DOHH2 (cell line): ENCODE data around the gene ITLN1.

Experiments
- H3F3A ChIP-seq: fragments of 200-600 bp; sonication (generic), shearing (Covaris generic); 2 replicates; pipeline ENCODE4 v1.6.0; 2016; ENCODE audit warnings: antibody characterized with exemption, mild to moderate bottlenecking; ENCODE audit not compliant: control insufficient read depth, insufficient read depth
- H3K27ac ChIP-seq: fragments of 200-600 bp; sonication (generic); 2 replicates; pipeline ENCODE4 v1.5.1; 2014; ENCODE audit warnings: low read depth, mild to moderate bottlenecking, low read length, moderate library complexity
- H3K27me3 ChIP-seq: fragments of 200-600 bp; sonication (generic); 2 replicates; pipeline ENCODE4 v1.6.1; 2014; ENCODE audit warnings: mild to moderate bottlenecking, low read length, mixed read lengths; ENCODE audit not compliant: control insufficient read depth
- H3K36me3 ChIP-seq: fragments of 200-600 bp; sonication (generic); 2 replicates; pipeline ENCODE4 v1.6.1; 2014; ENCODE audit warnings: mild to moderate bottlenecking, low read length, moderate library complexity, mixed read lengths; ENCODE audit not compliant: control insufficient read depth
- H3K4me1 ChIP-seq: fragments of 200-600 bp; sonication (generic); 2 replicates; pipeline ENCODE4 v1.6.1; 2014; ENCODE audit warnings: mild to moderate bottlenecking, low read length, mixed read lengths; ENCODE audit not compliant: control insufficient read depth
- H3K4me2 ChIP-seq: fragments of 200-600 bp; sonication (generic); 2 replicates; pipeline ENCODE4 v1.6.0; 2014; ENCODE audit warnings: mild to moderate bottlenecking, low read length, moderate library complexity
- H3K4me3 ChIP-seq: fragments of 200-600 bp; sonication (generic); 2 replicates; pipeline ENCODE4 v1.5.1; 2014; ENCODE audit warnings: mild to moderate bottlenecking, low read length, mixed read lengths
- H3K79me2 ChIP-seq: fragments of 200-600 bp; sonication (generic); 2 replicates; pipeline ENCODE4 v1.6.1; 2014; ENCODE audit warnings: mild to moderate bottlenecking, low read length, mixed read lengths; ENCODE audit not compliant: control insufficient read depth
- H3K9me2 ChIP-seq: fragments of 200-600 bp; sonication (generic); replicated peaks from 2 replicates; pipeline ENCODE4 v1.6.1; 2014; ENCODE audit warnings: mild to moderate bottlenecking, low read length, mixed read lengths; ENCODE audit not compliant: control insufficient read depth
- H3K9me3 ChIP-seq: fragments of 200-600 bp; sonication (generic); 2 replicates; pipeline ENCODE4 v1.6.1; 2014; ENCODE audit warnings: antibody characterized with exemption, low read length, mixed read lengths; ENCODE audit not compliant: control insufficient read depth, insufficient read depth
- H4K20me1 ChIP-seq: fragments of 200-600 bp; sonication (generic); 2 replicates; pipeline ENCODE4 v1.6.0; 2014; ENCODE audit warnings: low read depth, mild to moderate bottlenecking, antibody characterized with exemption, low read length, moderate library complexity; ENCODE audit not compliant: control insufficient read depth, insufficient read depth
- CTCF ChIP-seq: fragments of 200-600 bp; sonication (generic); IDR thresholded peaks from one replicate; pipeline ENCODE4 v1.5.1; 2014; ENCODE audit warnings: antibody characterized with exemption, mild to moderate bottlenecking, low read depth, low read length; ENCODE audit not compliant: poor library complexity, severe bottlenecking
- EZH2phosphoT487 ChIP-seq: fragments of 200-600 bp; sonication (generic); IDR thresholded peaks from 2 replicates; pipeline ENCODE4 v1.6.1; 2017; ENCODE audit warnings: borderline replicate concordance, mild to moderate bottlenecking, antibody characterized with exemption, low read length, moderate library complexity, mixed read lengths

The ITLN1 gene

GRCh38 chr1:160860840-160861505 is 24.0 kb downstream of the ITLN1 start:
- Histone ChIP-seq H3K9me3 (no peaks in the 10 kb centered on the region), H3K27me3 (peaks cover 14% of the 10 kb centered on the region; the same call in 1 of the 2 replicates), H3K27ac (no peak overlapping the region), H3K4me2 (no peak overlapping the region), H4K20me1 (no peaks in the 10 kb centered on the region), H3K79me2 (no peaks in the 10 kb centered on the region), H3K9me2 (no peaks in the 10 kb centered on the region), H3F3A (no peaks in the 10 kb centered on the region), H3K36me3 (no peaks in the 10 kb centered on the region), H3K4me1 (no peaks in the 10 kb centered on the region), H3K4me3 (no peak overlapping the region)
- TF ChIP-seq EZH2phosphoT487 (no peak), CTCF (no peak)

- no peak for TF ChIP-seq EZH2phosphoT487
- TF ChIP-seq CTCF, result no peak
- no peaks in the 10 kb centered on the region for H3K9me3 ChIP-seq
- H3K4me3 ChIP-seq, result no peak overlapping the region
- H3K4me1 ChIP-seq, result no peaks in the 10 kb centered on the region
- no peak overlapping the region for H3K27ac ChIP-seq
- no peaks in the 10 kb centered on the region for H3K36me3 ChIP-seq
- H3K4me2 ChIP-seq, result no peak overlapping the region
- H3F3A ChIP-seq, result no peaks in the 10 kb centered on the region
- H3K27me3 ChIP-seq, result peaks cover 23% of the 10 kb centered on the region
- H3K9me2 ChIP-seq, result no peaks in the 10 kb centered on the region
- no peaks in the 10 kb centered on the region for H3K79me2 ChIP-seq
- no peaks in the 10 kb centered on the region for H4K20me1 ChIP-seq
Observed at GRCh38 chr1:160859166-160859565, 25.8 kb downstream of the ITLN1 start.

- Histone ChIP-seq H3F3A (no peaks in the 10 kb centered on the region), H3K9me3 (no peaks in the 10 kb centered on the region), H3K4me2 (no peak overlapping the region), H3K4me1 (no peaks in the 10 kb centered on the region), H3K9me2 (no peaks in the 10 kb centered on the region), H4K20me1 (no peaks in the 10 kb centered on the region), H3K27ac (no peak overlapping the region), H3K79me2 (no peaks in the 10 kb centered on the region), H3K27me3 (peaks cover 23% of the 10 kb centered on the region), H3K36me3 (no peaks in the 10 kb centered on the region), H3K4me3 (no peak overlapping the region)
- no peak for TF ChIP-seq CTCF
- TF ChIP-seq EZH2phosphoT487, result no peak
Observed at GRCh38 chr1:160858507-160858906, 26.5 kb downstream of the ITLN1 start.
